Iris pigment epithelial cell (primary cell): Measurements from ENCODE around the gene PITX2.
"Not testable (repeated sequence)": the region's sequence is repeated elsewhere in the genome, so short reads cannot be mapped to it uniquely, and the experiment has no call there.

Source experiments
- DNase-seq: peaks from one replicate; pipeline ENCODE4 v3.0.0-alpha.2; 2011; ENCODE audit warnings: low read depth

The PITX2 gene

DNA sequence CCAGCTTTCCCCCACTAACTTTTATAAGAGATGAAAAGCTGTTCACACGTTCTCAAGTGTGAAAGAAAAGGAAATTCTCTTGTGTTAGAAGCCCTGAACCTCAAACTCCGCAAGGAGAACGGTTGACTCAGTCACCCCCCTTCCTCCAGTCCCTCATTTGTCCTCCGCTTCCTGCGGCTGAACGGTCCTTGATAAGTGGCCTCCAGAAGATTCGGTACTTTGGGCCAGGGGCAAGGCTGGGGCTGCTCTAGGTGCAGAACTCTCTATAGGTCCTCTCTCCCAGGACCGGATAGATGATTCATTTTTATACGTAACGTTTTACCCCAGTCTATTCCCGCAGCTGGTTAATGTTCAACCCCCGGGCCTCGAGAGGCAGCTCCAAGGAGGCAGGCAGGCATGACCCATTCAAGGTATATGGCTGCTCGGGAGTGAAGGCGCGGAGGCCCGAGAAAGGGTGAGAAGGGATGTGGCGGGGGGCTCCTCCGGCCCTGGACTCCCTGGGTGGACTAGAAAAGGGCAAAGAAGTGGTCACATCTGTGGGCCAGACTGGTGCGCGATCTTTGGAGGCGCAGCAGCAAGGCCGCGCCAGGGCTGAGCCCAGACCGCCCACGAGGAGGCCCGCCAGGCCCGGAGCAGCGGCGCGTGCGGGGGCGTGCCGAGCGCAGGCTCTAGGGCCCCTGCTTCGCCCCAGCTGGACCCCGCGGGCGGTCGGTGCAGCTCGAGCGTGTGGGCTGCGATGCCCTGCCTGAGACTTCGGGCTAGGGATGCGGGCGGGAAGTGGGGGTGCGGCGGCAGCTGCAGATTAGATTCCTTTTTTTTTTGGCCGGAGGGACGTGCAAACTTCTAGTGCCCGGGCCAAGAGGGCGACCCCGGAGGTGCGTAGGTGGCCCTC is 11.7 kb downstream of the PITX2 start:
- peak; percentile 84 for DNase-seq

DNA sequence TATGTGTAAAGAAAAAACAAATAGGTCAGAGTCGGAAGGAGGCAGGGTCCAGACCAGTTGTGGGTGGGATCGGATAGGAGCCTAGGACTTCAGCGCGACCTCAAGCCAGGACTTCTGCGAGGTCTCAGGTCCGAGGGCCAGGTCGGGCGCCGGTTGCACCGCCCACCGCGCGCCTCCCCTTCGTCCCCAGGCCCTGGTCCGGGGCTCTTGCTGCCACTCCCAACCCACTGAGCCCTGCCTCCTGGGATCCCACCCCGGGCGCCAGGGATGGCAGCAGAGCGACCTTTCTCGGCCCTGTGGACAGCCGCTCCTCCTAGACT is 12.3 kb downstream of the PITX2 start:
- DNase-seq, result peak; percentile 44

DNA sequence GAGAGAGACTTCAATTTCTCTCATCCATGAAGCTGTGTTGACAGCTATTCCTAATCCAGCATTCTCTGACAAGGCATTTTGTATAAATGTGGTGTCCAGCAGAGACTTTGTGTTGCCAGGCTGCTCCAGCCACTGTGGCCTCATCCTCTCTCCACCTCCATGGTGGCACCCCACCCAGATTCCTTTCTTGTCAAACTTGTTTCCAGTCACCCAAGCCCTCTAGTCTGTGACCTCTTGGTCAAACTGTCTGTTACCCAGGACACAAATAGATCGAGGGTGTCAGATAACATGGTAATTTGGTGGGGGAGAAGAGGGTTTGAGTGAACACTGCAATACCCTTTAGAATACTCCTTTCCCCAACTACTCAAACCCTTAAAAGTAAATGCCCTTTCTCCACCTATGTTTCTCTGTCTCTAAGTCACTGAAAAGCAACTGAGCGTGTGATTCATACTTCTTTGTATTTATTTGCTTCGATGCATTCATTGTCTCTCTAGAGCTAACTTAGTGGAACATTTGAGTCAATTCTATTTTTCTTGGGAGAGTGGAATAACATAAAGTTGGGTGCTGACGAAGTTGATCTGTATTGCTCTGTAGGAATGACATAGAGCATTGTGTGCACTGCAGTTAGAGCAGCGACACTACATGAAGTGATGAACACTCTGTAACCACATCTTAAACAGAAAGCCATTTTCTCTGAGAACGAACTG is 13.7 kb downstream of the PITX2 start:
- peak; percentile 76 for DNase-seq

DNA sequence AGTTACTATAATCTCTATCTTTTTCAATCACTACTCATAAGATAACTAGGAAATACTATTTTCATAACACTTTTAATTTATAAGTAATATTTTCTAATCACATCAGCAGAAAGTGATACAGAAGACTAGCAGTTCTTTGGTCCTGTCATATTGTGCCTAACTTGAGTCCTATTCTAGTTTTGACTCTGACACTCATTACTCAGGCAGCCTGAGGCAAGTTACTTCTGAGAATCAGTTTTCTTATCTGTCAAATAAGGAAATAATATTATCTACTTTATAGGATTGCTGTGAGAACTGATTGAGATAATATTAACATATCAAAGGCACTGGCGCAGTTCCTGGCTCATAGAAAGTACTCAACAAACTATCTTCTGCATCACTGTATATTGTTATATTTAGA is 17.8 kb downstream of the PITX2 start:
- no peak for DNase-seq

DNA sequence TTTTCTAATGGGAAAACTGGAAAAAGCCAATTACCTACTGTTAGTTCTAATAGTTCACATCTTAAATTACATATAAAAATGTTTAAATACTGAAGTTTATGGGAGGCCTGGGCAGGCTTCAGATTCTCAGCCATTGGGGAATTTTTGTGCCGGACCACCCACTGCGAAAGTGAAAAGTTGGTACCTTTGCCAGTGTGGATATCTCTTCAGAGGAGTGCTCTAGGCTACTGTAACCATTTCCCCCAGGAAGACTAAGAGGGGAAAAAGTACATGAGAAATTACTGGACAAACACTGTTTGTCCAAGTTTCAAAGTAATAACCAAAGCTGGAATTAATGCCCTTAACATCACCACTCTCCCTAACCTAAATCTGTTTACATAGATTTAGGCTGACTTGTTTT is 20.8 kb downstream of the PITX2 start:
- DNase-seq, result no peak

DNA sequence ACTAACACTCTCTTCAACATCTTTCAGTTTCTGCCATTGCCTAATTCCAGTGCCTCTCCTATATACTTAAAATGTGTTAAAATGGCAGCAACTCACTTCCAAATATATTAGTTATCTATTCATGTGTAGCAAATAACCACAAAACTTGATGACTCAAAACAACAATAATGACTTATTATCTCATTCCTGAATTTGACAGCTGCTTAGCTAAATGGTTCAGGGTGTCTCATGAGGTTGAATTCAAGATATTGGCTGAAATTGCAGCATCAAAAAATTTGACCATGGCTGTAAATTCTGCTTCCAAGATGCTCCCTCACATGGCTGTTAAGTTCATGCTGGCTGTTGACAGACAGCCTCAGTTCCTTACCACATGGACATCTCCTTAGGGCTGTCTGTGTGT is 25.3 kb downstream of the PITX2 start:
- DNase-seq, result no peak

DNA sequence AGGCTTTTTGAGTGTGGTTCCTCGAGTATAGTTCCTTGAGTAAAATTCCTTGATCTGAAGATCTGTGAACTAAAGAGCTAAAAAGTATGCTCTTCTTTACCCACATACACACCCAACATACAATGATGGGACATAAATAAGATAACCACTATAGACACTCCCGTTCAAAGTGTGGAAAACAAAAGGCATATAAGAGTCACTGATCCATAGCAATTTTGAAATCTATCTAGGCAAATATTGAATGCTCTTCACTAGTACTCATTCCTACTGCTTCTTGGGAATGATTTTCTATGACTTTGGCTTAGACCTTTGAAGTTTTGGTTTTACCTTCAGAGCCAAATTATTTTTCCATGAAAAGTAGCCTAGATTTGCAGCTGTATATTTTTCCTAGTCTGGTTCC is 26.4 kb downstream of the PITX2 start:
- no peak for DNase-seq

DNA sequence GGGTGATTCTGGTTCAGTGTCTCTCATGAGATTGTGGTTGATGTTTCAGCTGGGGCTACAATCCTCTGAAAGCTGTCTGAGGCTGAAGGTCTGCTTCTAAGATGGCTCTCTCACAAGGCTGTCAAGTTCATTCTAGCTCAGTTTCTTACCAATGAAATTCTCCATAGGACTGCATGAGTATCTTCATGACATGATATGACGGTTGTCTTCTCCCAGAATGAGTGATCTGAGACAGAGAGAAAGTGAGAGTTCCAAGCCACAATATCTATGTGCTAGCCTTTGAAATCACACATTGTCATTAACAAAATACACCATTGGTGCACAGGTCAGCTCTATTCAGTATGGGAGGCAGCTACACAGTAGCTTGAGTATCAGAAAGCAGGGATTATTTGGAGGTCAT is 27.3 kb downstream of the PITX2 start:
- DNase-seq, result no peak

DNA sequence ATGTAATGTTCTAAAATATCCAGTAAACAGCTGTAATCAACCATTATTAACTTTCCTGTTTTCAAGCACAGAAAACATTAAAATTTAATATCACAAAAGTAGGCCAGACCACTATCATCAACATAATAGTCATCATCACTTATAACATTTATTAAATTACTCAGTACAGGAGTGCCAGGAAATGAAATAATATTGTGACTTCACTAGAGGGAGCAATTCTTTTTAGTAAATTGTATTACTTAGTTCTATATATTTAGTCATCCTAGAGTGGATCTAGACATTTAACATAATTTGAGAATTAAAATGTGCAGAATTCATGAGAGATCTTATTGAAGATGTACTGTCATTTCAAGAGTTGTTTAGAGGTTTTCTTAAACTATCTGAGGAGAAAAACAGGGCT is 33.6 kb downstream of the PITX2 start:
- peak; percentile 34 for DNase-seq

DNA sequence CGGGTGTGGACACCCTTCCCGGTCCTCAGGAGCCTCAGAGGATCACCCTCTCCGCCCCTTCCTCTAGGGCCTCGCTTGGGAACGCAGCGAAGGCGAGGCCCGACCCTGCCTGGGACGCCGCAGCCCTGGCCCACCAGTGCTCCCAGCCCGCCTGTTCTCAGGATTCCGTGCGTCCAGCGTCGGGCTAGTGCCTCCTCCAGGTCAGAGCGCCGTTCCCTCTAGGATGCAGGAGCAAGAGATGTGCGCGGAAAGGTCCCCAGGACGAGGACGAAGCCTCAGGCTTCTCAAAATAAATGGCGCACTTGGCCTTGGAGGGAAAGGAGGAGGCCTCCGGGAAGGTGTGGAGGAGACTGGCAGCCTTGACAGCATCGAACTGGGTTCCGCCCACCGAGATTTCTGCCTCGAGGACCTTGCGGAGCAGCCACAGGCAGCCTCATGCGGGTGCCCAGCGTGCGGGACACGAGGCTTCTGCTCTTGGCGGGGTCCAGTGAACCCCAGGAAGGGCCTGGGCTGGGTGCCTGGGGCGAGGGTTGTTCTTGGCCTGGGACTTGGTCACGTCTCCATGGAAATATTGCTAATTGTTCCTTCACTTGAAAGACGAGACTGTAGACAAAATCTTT is 35.1 kb downstream of the PITX2 start:
- DNase-seq, result no peak

DNA sequence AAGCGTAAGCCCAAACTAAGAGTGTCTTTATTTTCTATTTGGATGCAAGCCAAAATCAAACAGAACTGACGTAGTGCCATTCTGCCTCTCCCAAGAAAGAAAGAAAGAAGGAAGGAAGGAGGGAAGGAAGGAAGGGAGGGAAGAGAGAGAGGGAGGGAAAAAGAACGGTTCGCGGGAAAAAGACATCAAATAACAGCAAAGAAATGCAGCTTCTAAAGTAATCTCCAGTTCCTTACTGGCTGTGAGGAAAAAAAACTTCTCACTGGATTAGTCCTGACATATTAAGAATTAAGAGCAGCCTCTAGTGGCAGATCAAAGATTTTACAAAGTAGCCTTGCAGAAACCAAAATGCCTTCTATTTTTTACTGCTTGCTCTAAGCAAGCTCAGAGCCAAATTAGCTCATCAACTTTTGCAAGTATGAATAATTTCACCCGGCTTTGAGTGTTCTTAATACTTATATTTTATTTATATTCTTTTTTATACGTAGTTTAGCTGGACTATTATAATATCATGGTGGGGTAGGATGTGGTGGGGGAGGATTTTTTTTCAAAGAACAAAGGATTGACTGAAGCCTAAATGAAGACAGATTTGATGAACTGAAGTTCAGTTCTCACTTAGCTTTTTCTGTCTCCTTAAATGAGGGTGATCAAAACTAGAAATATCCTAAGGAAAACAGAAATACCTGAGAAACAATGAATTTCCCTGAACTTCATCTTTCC is 36.6 kb downstream of the PITX2 start:
- DNase-seq, result peak; percentile 85

DNA sequence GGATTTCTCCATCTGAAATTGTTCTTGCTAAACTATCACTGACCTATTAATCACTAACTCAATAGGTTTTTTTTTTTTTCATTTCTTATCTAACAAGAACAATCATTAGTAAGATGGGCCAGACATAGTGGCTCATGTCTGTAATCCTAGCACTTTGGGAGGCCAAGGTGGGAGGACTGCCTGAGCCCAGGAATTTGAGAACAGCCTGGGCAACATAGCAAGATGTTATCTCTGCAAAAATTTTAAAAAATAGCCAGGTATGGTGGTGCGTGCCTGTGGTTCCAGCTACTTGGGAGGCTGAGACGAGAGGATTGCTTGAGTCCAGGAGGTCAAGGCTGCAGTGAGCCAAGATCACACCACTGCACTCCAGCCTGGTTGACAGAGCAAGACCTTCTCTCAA is 46.2 kb downstream of the PITX2 start:
- not testable (repeated sequence) for DNase-seq
